Iris pigment epithelial cell (primary cell): Measurements from ENCODE around the gene MAGEA9.
"Not testable (repeated sequence)": the region's sequence is repeated elsewhere in the genome, so short reads cannot be mapped to it uniquely, and the experiment has no call there.

Experiments
- DNase-seq: peaks from one replicate; pipeline ENCODE4 v3.0.0-alpha.2; 2011; ENCODE audit warnings: low read depth

Gene MAGEA9

DNA sequence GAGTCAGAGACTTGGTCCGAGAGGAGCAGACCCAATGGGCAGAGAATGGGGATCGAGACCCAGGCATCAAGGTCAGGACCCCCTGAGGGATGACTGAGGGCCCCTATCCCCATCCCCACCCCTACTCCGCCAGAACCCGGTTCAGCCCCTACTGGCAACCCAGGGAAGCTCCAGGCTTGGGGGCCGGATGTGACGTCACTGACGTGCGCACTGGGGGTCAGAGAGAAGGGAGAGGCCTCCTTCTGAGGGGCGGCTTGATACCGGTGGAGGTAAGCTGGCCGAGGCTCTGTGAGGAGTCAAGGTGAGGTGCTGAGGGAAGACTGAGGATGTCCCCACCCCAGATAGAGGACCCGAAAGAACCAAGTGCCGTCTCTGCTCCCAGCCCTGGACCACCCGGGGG is at the start of gene MAGEA9:
Gene MAGEA9 (plus strand): TSS at position 204 of the 400 bp plus-strand sequence. CDS start 4,281 bp downstream, outside the sequence.
- not testable (repeated sequence) for DNase-seq

DNA sequence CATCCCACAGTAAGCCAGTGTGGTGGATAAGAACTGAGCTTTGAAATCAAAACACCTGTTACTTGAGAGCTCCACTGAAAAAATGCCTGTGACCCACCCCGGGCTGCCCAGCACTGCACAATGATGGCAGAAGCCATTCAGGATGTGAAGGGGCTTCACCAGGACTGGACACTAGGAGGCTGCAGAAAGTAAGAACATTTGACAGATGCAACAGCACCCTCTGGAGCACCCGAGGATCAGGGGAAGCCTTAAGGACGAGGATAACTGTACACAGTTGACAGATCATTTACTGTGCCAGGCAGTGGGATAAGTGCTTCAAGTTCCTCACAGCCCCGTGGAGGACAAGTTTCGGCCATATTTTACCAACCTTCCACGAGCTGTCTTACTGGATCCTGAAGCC is 39.5 kb upstream of the MAGEA9 start:
- not testable (repeated sequence) for DNase-seq

DNA sequence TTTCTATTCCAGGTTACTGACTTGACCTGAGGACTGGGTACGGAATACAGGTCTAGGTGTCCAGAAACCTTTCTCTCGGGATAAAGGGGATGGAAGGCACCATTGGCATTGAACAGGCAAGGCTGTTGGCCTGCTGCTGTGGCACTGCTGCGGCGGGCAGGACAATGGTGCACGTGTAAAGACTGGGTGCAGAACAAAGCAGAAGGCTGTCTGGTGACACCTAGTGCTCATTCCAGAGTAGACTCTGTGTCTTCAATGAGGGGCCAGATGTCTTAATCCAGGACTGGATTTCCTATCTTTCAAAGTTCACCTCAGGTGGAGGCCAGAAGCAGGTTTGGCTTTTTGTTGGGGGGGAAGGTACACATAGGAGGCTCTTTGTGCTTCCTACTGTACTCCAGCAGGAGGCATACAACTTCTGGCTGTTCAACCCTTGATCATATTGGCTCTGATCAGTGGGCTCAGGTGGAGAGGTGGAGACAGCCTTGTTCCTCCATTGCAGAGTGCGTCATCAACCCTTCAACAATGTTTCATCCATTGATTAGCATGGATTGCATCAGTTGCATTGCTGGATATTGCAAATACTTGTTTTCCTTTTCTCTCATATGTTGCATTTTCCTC is 35.2 kb upstream of the MAGEA9 start:
- DNase-seq = not testable (repeated sequence)

GRCh38 chrX:149757206-149758067 is 24.3 kb upstream of the MAGEA9 start:
- no peak for DNase-seq

DNA sequence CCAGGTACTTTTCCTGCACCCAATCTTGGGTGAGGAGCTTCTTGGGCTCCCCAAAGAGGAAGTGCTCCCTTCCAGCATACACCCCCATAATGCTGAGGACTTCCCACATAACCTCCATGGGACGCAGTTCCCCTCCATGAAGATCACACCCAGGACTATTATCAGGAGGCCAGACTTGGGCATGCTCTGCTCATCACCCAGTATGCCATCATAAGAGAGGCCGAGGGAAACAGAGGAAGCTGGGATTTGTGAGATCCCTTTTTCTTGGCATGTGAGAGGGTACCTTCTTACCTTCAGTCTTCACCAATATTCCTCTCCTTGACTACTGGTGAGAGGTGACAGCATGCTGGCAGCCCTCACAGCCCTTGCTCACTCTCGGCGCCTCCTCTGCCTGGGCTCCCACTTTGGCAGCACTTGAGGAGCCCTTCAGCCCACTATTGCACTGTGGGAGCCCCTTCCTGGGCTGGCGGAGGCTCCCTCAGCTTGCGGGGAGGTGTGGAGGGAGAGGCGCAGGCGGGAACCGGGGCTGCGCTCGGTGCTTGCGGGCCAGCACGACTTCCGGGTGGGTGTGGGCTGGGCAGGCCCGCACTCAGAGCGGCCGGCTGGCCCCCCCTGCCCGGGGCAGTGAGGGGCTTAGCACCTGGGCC is 23.5 kb upstream of the MAGEA9 start:
- no peak for DNase-seq

DNA sequence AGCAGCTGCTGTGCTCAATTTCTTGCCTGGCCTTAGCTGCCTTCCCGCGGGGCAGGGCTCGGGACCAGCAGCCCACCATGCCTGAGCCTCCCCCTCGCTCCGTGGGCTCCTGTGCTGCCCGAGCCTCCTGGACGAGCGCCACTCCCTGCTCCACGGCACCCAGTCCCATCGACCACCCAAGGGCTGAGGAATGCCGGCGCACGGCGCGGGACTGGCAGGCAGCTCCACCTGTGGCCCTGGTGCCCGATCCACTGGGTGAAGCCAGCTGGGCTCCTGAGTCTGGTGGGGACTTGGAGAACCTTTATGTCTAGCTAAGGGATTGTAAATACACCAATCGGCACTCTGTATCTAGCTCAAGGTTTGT is 23.0 kb upstream of the MAGEA9 start:
- DNase-seq = not testable (repeated sequence)

DNA sequence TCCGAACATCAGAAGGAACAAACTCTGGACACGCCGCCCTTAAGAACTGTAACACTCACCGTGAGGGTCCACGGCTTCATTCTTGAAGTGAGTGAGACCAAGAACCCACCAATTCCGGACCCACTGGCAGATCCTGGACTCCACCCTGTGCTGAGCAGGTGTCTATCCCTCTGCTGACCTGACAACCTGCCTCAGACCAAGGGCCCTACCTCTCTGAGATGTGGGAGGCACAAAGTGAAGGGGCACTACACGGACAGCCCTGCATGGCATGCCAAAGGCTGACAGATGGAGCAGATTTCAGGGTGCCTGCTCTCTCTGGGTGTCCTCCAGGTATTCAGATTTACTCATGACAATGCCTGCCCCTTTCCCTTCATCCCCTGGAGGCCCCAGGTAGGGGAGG is 21.9 kb upstream of the MAGEA9 start:
- DNase-seq = no peak

DNA sequence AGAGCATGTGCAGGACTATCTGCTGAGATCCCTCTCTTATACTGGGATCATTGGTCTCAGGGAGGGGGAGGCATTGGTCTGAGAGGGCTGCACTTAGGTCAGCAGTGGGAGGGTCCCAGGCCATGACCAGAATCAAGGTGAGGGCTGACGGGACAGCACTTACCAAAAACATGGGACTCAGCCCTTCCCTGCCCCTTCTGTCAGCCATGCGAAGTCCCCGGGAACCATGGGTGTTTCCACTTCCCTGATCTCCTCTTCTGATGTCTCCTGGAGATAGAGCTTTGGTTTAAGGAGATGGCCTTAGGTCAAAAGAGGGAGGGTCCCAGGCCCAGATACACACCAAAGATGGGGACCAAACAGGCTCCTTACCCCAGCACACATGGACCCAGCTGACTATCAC is 20.8 kb upstream of the MAGEA9 start:
- DNase-seq = no peak

- DNase-seq = not testable (repeated sequence)
Observed at GRCh38 chrX:149761858-149762674, 19.7 kb upstream of the MAGEA9 start.

DNA sequence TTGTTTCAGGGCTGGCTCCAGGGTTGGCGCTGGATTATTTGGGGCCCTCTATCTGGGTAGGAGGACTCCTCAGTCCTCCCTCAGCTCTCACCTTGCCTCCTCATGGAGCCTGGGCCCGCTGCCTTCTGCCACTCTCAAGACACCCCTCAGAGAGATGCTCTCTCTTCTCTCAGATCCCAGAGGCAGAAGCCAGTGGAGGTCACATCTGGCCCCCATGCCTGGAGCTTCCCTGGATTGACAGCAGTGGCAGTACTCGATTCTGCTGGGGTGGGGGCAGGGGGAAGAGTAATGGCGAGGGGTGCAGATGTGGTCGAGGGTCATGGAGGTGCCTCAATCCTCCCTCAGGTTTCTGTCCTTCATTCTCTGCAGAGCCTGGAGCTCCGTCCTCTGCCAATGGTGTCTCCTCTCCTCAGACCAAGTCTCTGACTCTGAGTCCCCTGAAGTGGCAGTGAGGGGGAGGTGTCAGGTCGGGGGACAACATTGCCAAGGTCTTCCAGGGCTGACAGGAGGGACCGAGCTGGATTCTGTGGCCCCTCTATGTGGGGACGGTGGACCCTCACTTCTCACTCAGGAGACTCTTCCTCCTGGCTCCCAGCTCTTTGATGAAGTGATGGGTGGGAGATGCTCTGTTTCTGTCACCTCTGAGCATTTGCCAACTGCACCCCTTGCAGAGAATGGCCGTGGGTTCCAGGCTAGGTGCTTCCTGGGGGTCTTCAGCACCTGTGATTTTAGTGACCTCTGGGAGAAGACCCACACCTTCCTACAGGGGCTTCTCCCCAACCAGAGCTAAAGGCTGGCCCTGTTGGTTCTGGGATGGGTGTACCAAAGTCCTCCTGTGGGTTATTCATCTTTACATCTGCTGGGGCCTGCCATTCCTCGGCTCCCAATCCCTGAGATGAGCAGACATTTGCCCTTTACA is 18.8 kb upstream of the MAGEA9 start:
- no peak for DNase-seq

DNA sequence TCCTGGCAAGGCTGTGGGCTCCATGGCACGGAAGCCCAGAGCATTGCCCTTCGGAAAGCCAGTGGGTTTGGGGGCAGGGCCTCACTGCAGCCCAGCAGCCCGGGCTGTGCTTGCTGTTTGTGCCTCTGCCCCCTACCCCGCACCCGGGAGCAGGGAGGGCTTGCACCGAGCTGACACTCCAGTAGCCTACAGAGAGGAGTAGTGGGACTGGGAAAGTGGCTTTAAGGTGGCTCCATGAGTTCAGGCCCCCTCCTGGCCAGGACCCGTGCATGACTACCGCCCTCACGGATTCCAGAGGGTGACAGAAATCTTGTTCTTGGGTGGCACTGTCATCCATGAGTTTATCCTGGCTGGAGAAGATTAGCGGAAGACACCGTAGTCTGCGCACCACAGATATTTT is 11.4 kb upstream of the MAGEA9 start:
- DNase-seq = not testable (repeated sequence)

DNA sequence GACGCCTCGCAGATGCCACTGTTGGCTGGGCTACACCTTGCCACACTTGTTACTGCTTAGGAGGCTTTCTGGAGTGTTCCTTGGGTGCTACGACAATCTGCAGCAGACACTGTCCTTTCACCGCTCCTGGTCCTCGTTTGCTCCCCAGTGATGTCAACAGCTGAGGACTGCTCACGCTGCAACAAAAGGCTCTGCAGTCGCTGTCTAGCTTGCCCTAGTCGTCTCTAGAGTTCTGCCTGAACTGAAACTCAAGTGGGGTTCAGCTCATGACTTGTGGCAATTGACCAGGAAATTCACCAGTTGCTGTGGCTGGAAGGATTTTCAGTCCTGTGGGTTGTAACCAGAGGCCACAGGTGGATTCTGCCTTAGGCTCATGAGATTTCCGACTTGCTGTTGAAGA is 8.7 kb upstream of the MAGEA9 start:
- not testable (repeated sequence) for DNase-seq

GRCh38 chrX:149773768-149774167 is 8.0 kb upstream of the MAGEA9 start, which contains the start of gene HSFX1:
HSFX1 (plus strand) TSS chrX:149774068; CDS start chrX:149774682, 614 bp downstream.
- DNase-seq = not testable (repeated sequence)

GRCh38 chrX:149777999-149778398 is 3.7 kb upstream of the MAGEA9 start:
- not testable (repeated sequence) for DNase-seq

GRCh38 chrX:149795531-149795930 is 13.8 kb downstream of the MAGEA9 start:
- DNase-seq = not testable (repeated sequence)

GRCh38 chrX:149799095-149799714 is 17.5 kb downstream of the MAGEA9 start:
- DNase-seq = no peak

DNA sequence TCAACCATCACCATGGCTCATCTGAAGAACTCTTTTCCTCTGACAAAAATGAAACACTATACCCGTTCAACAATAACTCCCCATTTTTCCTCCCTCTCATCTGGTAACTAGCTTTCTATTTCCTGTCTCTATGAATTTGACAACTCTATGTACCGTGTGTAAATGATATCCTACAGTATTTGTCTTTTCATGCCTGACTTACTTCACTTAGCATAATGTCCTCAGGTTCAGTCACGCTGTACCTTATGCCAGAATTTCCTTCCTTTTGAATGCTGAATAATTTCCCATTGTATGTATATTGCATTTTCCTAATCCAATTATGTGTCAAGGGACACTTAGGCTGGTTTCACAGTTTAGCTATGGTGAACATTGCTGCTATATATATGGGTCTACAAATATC is 18.2 kb downstream of the MAGEA9 start:
- no peak for DNase-seq

DNA sequence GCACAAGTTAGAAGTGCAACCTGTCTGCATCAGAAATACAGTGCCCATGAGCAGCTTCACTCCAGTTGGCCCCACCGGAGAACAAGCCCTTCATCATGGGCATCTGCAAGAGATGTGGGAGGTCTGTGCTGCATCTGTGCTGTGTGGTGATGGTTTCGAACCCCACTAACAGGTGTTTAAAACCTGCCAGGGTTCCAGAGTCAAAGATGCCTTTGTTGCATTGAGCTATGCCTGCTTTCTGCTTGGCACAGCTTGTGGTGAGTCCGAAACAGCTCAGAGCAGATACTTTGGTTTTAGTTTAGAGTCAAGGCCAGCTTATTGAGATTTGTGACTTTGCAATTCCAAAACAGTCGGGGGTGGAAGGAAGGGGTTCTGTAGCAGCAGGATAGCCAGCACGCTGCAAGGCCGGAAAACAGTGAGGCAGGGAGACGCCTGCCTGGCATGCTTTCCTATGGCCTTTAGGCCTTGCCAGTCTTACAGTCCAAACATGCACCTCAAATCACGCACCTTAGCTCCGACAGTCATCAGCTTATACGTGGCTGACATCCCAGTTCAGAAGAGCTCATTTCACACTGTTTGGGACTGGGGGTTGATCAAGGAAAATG is 21.8 kb downstream of the MAGEA9 start:
- no peak for DNase-seq

GRCh38 chrX:149804102-149804501 is 22.4 kb downstream of the MAGEA9 start:
- no peak for DNase-seq
